IPS DF 6.9 (cell line): ENCODE results near the gene OXT.
A peak's percentile ranks its signal among the peaks of the same experiment; 100 is the strongest.
"Not testable (repeated sequence)": the region's sequence is repeated elsewhere in the genome, so short reads cannot be mapped to it uniquely, and the experiment has no call there.

Experiments used
- DNase-seq: peaks from one replicate; pipeline ENCODE4 v3.0.0-alpha.2; 2013; ENCODE audit warnings: low read depth, low spot score
- H3K27ac ChIP-seq: one replicate; pipeline ENCODE4 v1.5.1; 2013; ENCODE audit warnings: low read length, control low read depth
- H3K27me3 ChIP-seq: 2 replicates; pipeline ENCODE4 v1.6.1; 2013; ENCODE audit warnings: mild to moderate bottlenecking, low read length; ENCODE audit not compliant: control insufficient read depth, insufficient read depth
- H3K36me3 ChIP-seq: 2 replicates; pipeline ENCODE4 v1.6.1; 2013; ENCODE audit warnings: low read length; ENCODE audit not compliant: control insufficient read depth, insufficient read depth
- H3K4me1 ChIP-seq: 2 replicates; pipeline ENCODE4 v1.6.1; 2013; ENCODE audit warnings: low read length; ENCODE audit not compliant: control insufficient read depth, insufficient read depth
- H3K4me3 ChIP-seq: 2 replicates; pipeline ENCODE4 v1.5.1; 2013; ENCODE audit warnings: mild to moderate bottlenecking, low read length
- H3K9me3 ChIP-seq: 2 replicates; pipeline ENCODE4 v1.6.1; 2013; ENCODE audit warnings: low read length, inconsistent platforms; ENCODE audit not compliant: control insufficient read depth, insufficient read depth
- WGBS: extraction: QIAGEN DNeasy Blood & Tissue Kit; methylation state at CpG from one replicate; pipeline ENCODE4 v1.1.7; 2013; ENCODE audit warnings: mixed read lengths, missing lambda C conversion rate; ENCODE audit not compliant: insufficient read length, insufficient coverage; 5-methylcytosine and 5-hydroxymethylcytosine counted together

OXT gene

DNA sequence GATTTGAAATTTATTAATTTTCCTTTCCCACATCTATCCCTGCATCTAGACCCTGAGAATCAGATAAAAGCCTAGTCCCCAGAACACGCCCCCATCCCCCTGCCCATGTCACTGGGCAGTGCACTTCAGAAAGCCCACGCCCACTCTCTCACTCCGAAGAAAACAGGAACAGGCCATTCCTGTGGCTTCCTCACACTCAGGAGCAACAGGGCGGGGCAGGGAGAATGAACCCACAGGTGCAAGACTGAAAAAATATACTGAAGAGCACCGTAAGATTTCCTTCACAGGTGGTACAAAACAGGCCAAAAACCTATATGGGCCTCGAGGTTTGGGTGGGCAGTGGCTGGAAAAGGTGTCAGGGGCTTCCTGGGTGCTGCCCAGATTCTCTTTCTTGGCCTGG, 3.4 kb downstream of the OXT start:
- Histone ChIP-seq H3K4me1 (peaks cover 3% of the 10 kb centered on the region), H3K27me3 (peaks cover 13% of the 10 kb centered on the region; the same call in 1 of the 2 replicates), H3K4me3 (no peak overlapping the region), H3K9me3 (no peaks in the 10 kb centered on the region), H3K36me3 (peaks cover 4% of the 10 kb centered on the region; the same call in 1 of the 2 replicates), H3K27ac (no peak overlapping the region)
- DNase-seq = no peak
- no CpG with 5 or more reads among the region's 6 CpGs for whole genome bisulfite sequencing

DNA sequence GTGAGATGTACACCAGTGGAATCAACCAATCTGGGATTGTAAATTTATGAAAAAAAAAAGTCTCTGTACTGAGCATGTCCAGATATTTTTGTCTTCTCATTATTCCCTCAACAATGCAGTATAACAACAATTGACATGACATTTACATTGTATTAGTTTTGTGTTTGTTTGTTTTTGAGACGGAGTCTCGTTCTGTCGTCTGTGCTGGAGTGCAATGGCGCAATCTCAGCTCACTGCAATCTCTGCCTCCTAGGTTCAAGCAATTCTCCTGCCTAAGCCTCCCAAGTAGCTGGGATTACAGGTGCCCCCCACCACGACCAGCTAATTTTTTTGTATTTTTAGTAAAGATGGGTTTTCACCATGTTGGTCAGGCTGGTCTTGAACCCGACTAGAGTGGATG, 3.9 kb downstream of the OXT start:
- not testable (repeated sequence) for H3K36me3 ChIP-seq, H3K27ac ChIP-seq, DNase-seq, H3K9me3 ChIP-seq, H3K4me1 ChIP-seq, H3K4me3 ChIP-seq
- H3K27me3 ChIP-seq = peaks cover 13% of the 10 kb centered on the region; the same call in 1 of the 2 replicates
- no CpG with 5 or more reads among the region's 6 CpGs for WGBS

DNA sequence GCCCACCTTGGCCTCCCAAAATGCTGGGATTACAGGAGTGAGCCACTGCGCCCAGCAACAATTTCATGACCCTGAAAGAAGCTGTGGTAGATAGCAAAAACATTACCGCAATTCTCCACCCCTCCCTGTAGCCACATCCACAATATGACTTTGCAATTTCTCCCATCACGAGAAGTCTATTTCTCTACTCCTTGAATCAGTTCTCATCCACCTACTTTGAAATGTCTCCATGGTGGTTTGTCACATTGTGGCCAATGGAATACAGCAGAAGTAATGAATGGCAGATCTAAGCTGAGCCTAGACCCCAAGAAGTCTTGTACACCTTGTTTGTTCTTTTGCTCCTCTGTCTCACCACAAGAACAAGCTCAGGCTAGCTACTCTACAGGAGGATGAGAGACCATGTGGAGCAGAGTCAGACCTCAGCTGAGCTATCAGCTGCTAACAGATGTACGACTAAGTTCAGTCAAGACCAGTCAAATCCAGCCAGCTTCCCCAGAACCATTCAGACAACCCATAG, 6.3 kb downstream of the OXT start:
- no peaks in the 10 kb centered on the region for H3K9me3 ChIP-seq

DNA sequence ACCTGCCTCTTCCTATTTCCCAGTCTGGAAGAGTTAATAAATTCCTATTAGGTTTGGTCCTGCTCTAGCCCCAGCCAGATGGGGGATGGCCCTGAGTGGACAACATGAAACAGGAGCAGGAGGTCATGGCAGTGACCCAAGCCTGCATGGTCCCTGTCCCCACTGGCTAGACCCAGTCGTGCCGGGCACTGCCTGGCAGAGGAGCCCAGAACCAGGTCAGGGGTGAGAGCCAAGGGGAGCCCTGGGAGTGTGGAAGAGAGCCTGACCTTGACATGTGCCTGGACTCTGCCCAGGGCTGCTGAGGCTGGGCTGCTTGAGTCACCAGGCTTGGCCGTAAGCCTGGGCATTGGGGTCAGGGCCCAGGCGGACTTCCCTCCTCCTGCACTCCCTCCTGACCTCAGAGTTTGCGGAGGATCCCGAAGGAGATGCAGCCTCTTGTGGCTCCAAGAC, 9.5 kb downstream of the OXT start:
- peaks cover 23% of the 10 kb centered on the region for H3K27me3 ChIP-seq
- no CpG with 5 or more reads among the region's 6 CpGs for WGBS
- no peak for DNase-seq
- no peaks in the 10 kb centered on the region; the same call in 1 of the 2 replicates for H3K36me3 ChIP-seq
- peaks cover 7% of the 10 kb centered on the region for H3K4me1 ChIP-seq
- H3K9me3 ChIP-seq = no peaks in the 10 kb centered on the region
- no peak overlapping the region for H3K4me3 ChIP-seq
- no peak overlapping the region for H3K27ac ChIP-seq

More for the DNA sequence above, 6.3 kb downstream of the OXT start:
- no peak for DNase-seq
- peaks cover 19% of the 10 kb centered on the region for H3K27me3 ChIP-seq
- H3K27ac ChIP-seq = no peak overlapping the region
- H3K4me1 ChIP-seq = no peaks in the 10 kb centered on the region
- no peaks in the 10 kb centered on the region for H3K36me3 ChIP-seq
- no CpG with 5 or more reads among the region's 4 CpGs for WGBS
- H3K4me3 ChIP-seq = no peak overlapping the region

DNA sequence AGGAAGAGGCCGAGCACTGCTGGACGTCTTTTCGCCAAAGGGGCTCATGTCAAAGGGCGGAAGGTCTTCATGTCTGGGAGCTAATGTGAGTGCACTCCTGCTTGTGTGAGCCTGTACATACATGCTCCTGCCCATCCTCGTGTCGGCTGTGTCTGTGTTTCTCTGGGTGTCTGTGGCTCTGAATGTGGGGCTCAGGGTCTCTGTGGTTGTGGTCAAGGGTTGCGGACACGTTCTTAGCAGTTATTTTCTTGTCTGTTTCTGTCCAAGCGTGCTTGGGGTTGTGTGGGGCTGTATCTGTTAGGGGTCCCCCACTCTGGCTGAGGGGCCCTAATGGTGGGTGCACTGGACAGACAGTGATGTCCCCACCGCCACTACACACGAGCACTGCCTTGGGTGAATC, 10.2 kb downstream of the OXT start:
- Histone ChIP-seq H3K4me3 (no peak overlapping the region), H3K27ac (no peak overlapping the region), H3K36me3 (no peaks in the 10 kb centered on the region; the same call in 1 of the 2 replicates), H3K4me1 (peaks cover 7% of the 10 kb centered on the region), H3K9me3 (no peaks in the 10 kb centered on the region), H3K27me3 (peaks cover 23% of the 10 kb centered on the region)
- DNase-seq = no peak
- WGBS = no CpG with 5 or more reads among the region's 11 CpGs

DNA sequence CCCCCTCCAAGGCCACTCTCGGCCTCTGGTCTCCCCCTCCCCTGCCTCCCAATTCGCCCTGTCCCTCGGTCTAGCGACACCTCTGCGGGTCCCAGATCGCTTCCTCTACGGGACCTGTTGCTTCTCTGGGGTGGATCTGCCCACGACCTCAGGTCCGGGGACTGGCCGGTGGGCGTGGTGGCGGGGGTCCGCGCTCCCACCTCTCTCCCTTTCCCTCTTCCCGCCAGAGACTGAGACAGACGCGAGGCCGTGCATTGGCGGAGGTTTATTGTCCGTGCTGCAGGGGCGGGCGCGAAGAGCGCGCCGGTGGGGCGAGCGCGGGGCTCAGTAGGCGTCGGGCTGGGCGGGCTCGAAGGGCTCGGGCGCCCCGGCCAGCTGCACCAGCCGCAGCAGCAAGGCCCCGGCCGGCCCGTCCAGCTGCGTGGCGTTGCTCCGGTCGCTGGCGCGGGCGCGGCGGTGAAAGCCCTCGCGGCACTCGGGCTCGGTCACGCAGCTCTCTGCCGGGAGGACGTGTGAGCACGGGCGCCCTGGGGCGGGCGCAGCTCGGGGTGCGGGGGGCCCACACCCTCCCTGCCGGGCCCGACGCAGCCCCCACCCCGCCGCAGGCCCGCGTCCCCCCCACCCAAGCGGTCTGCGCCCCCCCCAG, 11.0 kb downstream of the OXT start:
- Histone ChIP-seq H3K4me3 (peak overlapping the region; percentile 15; the same call in 1 of the 2 replicates), H3K4me1 (peaks cover 7% of the 10 kb centered on the region), H3K27ac (no peak overlapping the region), H3K27me3 (peaks cover 23% of the 10 kb centered on the region), H3K36me3 (no peaks in the 10 kb centered on the region; the same call in 1 of the 2 replicates), H3K9me3 (no peaks in the 10 kb centered on the region)
- no peak for DNase-seq
- no CpG with 5 or more reads among the region's 71 CpGs for WGBS

DNA sequence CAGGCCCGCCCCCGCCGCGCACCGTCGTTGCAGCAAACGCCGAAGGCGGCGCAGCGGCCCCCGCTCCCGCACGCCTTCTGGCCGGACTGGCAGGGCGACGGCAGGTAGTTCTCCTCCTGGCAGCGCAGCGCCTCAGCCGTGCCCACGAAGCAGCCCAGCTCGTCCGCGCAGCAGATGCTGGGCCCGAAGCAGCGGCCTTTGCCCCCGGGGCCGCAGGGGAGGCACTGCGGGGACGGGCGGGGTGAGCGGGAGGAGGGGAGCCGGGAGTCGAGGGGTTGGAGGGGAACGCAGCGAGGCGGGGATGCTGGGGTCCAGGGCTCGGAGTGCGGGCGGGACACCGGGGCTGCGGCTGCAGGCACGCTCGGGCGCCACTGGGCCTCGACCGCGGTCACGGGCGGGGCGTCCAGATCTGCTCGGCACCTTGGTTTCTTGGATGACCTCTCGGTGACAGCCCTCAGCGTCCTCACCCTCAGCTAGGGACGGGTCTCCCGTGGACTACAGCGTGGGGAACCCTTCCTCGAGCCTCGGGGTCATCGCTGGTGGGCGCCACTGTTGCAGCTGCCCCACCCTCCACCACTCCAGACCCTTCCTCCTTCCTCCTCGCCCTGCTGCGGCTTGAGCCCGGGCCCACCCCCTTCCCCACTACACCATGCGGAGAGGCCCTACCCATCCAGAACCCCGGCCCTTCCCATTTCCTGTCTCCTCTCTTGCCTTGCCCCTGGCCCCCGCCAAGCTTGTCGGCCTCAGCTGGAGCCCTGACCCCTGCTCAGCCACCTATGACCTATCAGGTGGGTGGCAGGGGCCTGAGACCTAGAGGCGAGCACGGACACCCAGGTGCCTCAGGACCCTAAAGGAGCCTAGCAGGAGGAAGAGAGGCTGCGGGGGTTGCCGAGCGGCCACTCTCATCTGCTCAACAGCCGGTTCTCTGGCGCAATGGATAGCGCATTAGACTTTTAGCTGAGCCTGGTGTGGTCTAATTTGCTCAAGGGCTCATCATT, 11.8 kb downstream of the OXT start:
- peaks cover 23% of the 10 kb centered on the region for H3K27me3 ChIP-seq
- no peaks in the 10 kb centered on the region for H3K9me3 ChIP-seq
- no peaks in the 10 kb centered on the region; the same call in 1 of the 2 replicates for H3K36me3 ChIP-seq
- H3K27ac ChIP-seq = no peak overlapping the region
- no peak for DNase-seq
- no CpG with 5 or more reads among the region's 76 CpGs for WGBS
- peak overlapping the region; percentile 31; the same call in 1 of the 2 replicates for H3K4me3 ChIP-seq
- peaks cover 7% of the 10 kb centered on the region for H3K4me1 ChIP-seq

DNA sequence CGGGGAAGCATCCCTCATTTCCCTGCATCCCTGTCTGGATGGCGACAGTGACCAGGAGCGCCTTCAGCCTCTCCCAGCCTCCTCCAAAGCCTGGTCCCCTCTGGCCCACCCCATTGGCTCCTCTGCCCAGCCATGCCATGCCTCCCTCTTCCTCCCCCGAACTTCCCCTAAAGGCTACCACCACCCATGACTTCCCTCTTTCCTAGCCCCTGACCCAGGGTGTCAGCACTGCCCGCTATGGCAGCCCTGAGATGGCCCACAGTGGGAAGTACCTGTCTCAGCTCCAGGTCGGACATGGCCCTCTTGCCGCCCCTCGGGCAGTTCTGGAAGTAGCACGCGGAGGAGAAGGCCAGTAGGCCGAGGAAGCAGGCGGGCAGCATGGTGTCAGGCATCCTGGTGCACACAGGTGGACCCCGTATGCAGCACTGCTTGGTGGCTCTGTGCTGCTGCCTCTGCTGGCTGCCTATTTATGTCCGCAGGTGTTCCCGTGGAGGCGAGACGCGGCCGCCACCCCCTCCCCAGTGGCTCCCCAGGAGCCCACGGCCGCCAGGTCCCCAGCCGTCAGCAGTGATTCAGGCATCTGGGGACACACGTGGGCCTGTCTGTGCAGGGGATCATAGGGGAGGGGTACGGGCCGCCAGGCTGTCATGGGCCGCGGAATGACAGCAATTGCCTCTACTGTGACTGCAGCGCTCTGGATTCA, 13.0 kb downstream of the OXT start, which contains the start of gene AVP:
Gene AVP, minus strand, starts transcription at position 442 of the 703 bp plus-strand sequence. Its CDS starts 50 bp downstream, at position 392.
- no peak within 1 kb of the TSS for H3K4me3 ChIP-seq
- DNase-seq = no peak
- no CpG with 5 or more reads among the region's 28 CpGs for WGBS
- no peaks in the 10 kb centered on the region for H3K9me3 ChIP-seq
- peaks cover 23% of the 10 kb centered on the region for H3K27me3 ChIP-seq
- no peaks in the 10 kb centered on the region; the same call in 1 of the 2 replicates for H3K36me3 ChIP-seq
- no peak within 1 kb of the TSS for H3K27ac ChIP-seq
- peaks cover 7% of the 10 kb centered on the region for H3K4me1 ChIP-seq

DNA sequence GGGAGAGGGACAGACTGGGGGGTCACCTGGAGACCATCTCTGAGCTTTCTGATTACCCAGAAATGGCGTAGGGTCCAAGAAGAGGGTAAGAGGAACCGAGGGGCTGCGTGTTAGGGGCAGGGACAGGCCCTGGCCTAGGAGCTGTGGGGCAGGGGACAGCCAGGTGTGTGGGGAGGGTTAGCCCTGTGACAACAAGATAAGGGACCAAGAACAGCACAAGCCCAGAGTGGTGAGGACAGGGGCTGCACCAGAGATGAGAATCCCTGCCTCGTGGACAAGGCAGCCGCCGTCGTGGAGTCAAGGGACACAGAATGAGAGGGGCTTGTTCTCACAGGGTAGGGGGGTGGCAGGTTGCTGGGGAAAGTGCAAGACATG, 13.6 kb downstream of the OXT start:
- H3K36me3 ChIP-seq = no peaks in the 10 kb centered on the region; the same call in 1 of the 2 replicates
- H3K27ac ChIP-seq = no peak overlapping the region
- no peak for DNase-seq
- WGBS = no CpG with 5 or more reads among the region's 7 CpGs
- peaks cover 23% of the 10 kb centered on the region for H3K27me3 ChIP-seq
- H3K9me3 ChIP-seq = no peaks in the 10 kb centered on the region
- H3K4me1 ChIP-seq = peaks cover 7% of the 10 kb centered on the region
- no peak overlapping the region for H3K4me3 ChIP-seq
